ENCODE results near the gene CDK5RAP1. TPM values are rescaled to one million over a fixed set of nuclear protein-coding genes. Genes with fewer than 3 reads are reported as not detected.
"Not testable (repeated sequence)": the region's sequence is repeated elsewhere in the genome, so short reads cannot be mapped to it uniquely, and the experiment has no call there.

CDK5RAP1 gene
- total RNA-seq, 2 donors from 2014 or later = 26.2 to 26.3 TPM

GRCh38 chr20:33399924-33400323 lies 1.4 kb downstream of the CDK5RAP1 start:
- H3K4me3 ChIP-seq = peak overlapping the region; percentile 83
- ATAC-seq (ENCODE audit: insufficient number of reproducible peaks, low FRiP score, low read depth) = no peak

GRCh38 chr20:33394718-33395117 lies 6.6 kb downstream of the CDK5RAP1 start:
- ATAC-seq (ENCODE audit: insufficient number of reproducible peaks, low FRiP score, low read depth) (no peak), DNase-seq (ENCODE audit: low spot score) (no peak)
- no peaks in the 10 kb centered on the region for H3K27me3 ChIP-seq (replicated peaks; ENCODE audit: insufficient read depth)
- no peaks in the 10 kb centered on the region for H3K9me3 ChIP-seq
- H3K4me3 ChIP-seq = no peak overlapping the region
- TF ChIP-seq, protein P1, sequence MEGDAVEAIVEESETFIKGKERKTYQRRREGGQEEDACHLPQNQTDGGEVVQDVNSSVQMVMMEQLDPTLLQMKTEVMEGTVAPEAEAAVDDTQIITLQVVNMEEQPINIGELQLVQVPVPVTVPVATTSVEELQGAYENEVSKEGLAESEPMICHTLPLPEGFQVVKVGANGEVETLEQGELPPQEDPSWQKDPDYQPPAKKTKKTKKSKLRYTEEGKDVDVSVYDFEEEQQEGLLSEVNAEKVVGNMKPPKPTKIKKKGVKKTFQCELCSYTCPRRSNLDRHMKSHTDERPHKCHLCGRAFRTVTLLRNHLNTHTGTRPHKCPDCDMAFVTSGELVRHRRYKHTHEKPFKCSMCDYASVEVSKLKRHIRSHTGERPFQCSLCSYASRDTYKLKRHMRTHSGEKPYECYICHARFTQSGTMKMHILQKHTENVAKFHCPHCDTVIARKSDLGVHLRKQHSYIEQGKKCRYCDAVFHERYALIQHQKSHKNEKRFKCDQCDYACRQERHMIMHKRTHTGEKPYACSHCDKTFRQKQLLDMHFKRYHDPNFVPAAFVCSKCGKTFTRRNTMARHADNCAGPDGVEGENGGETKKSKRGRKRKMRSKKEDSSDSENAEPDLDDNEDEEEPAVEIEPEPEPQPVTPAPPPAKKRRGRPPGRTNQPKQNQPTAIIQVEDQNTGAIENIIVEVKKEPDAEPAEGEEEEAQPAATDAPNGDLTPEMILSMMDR (IDR thresholded peaks at IDR 0.05) = no peak
- H3K4me1 ChIP-seq (ENCODE audit: control insufficient read depth in 1 of 2, low read depth in 2 of 2) = peaks cover 4 to 5% of the 10 kb centered on the region in 2 donors
- H3K27ac ChIP-seq = no peak overlapping the region
- peaks cover 24% of the 10 kb centered on the region for H3K36me3 ChIP-seq

More at GRCh38 chr20:33399924-33400323, 1.4 kb downstream of the CDK5RAP1 start:
- no peak for DNase-seq (ENCODE audit: low spot score)
- H3K27ac ChIP-seq = no peak overlapping the region
- no peaks in the 10 kb centered on the region for H3K9me3 ChIP-seq
- no peaks in the 10 kb centered on the region for H3K27me3 ChIP-seq (replicated peaks; ENCODE audit: insufficient read depth)
- TF ChIP-seq, protein P1 (IDR thresholded peaks at IDR 0.05) = no peak
- peaks cover 13 to 29% of the 10 kb centered on the region in 2 donors for H3K4me1 ChIP-seq (ENCODE audit: control insufficient read depth in 1 of 2, low read depth in 2 of 2)
- peaks cover 4% of the 10 kb centered on the region for H3K36me3 ChIP-seq

DNA sequence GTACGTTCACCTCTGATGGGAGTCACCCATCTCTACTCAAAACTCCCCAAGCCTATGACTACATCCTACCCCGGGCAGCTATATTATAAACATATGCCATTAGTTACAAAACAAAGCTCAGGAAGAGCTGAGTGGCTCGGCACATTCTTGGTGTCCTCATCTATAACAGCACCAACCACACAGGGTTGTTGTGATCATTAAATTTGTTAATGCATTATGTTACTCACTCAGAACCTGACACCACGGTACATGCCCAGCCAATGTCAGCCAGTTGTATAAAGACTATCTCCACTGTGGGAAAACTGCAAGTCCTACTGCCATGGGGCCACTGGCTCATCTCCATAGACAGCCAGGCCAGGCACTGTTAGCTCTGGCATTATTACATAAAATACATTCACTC lies 7.7 kb downstream of the CDK5RAP1 start:
- Histone ChIP-seq H3K4me1 (ENCODE audit: control insufficient read depth in 1 of 2, low read depth in 2 of 2) (no peaks in the 10 kb centered on the region), H3K36me3 (peaks cover 24% of the 10 kb centered on the region), H3K9me3 (no peaks in the 10 kb centered on the region), H3K27me3 (replicated peaks; ENCODE audit: insufficient read depth) (no peaks in the 10 kb centered on the region), H3K4me3 (no peak overlapping the region), H3K27ac (no peak overlapping the region)
- ATAC-seq (ENCODE audit: insufficient number of reproducible peaks, low FRiP score, low read depth) (no peak), DNase-seq (ENCODE audit: low spot score) (no peak)
- TF ChIP-seq, protein P1 (IDR thresholded peaks at IDR 0.05) = no peak

- H3K4me1 ChIP-seq (ENCODE audit: control insufficient read depth in 1 of 2, low read depth in 2 of 2) = no peaks in the 10 kb centered on the region
- H3K36me3 ChIP-seq = peaks cover 26% of the 10 kb centered on the region
- no peaks in the 10 kb centered on the region for H3K27me3 ChIP-seq (replicated peaks; ENCODE audit: insufficient read depth)
- H3K9me3 ChIP-seq = no peaks in the 10 kb centered on the region
- H3K4me3 ChIP-seq = no peak overlapping the region
- TF ChIP-seq, protein P1 (IDR thresholded peaks at IDR 0.05) = no peak
- H3K27ac ChIP-seq = no peak overlapping the region
- ATAC-seq (ENCODE audit: insufficient number of reproducible peaks, low FRiP score, low read depth) = no peak
- no peak for DNase-seq (ENCODE audit: low spot score)
Observed at GRCh38 chr20:33391722-33392415, 9.4 kb downstream of the CDK5RAP1 start.

DNA sequence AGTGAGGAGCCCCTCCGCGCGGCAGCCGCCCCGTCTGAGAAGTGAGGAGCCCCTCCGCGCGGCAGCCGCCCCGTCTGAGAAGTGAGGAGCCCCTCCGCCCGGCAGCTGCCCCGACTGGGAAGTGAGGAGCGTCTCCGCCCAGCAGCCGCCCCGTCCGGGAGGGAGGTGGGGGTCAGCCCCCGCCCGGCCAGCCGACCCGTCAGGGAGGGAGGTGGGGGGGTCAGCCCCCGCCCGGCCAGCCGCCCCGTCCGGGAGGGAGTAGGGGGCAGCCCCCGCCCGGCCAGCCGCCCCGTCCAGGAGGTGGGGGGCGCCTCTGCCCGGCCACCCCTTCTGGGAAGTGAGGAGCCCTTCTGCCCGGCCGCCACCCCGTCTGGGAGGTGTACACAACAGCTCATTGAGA lies 12.0 kb downstream of the CDK5RAP1 start:
- ATAC-seq (ENCODE audit: insufficient number of reproducible peaks, low FRiP score, low read depth); H3K4me1 ChIP-seq (ENCODE audit: control insufficient read depth in 1 of 2, low read depth in 2 of 2); H3K4me3 ChIP-seq; H3K27me3 ChIP-seq (replicated peaks; ENCODE audit: insufficient read depth); H3K9me3 ChIP-seq; H3K27ac ChIP-seq; DNase-seq (ENCODE audit: low spot score): not testable (repeated sequence)
- H3K36me3 ChIP-seq = peaks cover 37% of the 10 kb centered on the region

DNA sequence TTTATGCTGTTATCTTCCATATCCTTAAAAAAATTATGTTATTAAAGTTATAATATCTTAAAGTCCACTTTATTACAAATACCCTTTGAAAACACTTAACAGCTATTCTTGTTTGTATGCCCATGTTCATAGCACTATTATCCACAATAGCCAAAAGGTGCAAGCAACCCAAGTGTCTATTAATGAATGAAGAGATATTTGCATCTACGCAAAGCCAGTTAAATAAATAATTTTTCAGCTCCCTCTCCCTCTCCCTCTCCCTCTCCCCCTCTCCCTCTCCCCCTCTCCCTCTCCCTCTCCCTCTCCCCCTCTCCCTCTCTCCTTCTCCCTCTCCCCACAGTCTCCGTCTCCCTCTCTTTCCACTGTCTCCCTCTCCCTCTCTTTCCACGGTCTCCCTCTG lies 13.1 kb downstream of the CDK5RAP1 start:
- no peaks in the 10 kb centered on the region for H3K4me1 ChIP-seq (ENCODE audit: control insufficient read depth in 1 of 2, low read depth in 2 of 2)
- H3K9me3 ChIP-seq = no peaks in the 10 kb centered on the region
- no peaks in the 10 kb centered on the region for H3K27me3 ChIP-seq (replicated peaks; ENCODE audit: insufficient read depth)
- no peak for DNase-seq (ENCODE audit: low spot score)
- TF ChIP-seq, protein P1 (IDR thresholded peaks at IDR 0.05) = no peak
- no peak overlapping the region for H3K4me3 ChIP-seq
- ATAC-seq (ENCODE audit: insufficient number of reproducible peaks, low FRiP score, low read depth) = no peak
- H3K36me3 ChIP-seq = peaks cover 30% of the 10 kb centered on the region
- no peak overlapping the region for H3K27ac ChIP-seq

Data from thoracic aorta (tissue), 2 donors.